ENCODE results near the gene C9orf85.

DNA sequence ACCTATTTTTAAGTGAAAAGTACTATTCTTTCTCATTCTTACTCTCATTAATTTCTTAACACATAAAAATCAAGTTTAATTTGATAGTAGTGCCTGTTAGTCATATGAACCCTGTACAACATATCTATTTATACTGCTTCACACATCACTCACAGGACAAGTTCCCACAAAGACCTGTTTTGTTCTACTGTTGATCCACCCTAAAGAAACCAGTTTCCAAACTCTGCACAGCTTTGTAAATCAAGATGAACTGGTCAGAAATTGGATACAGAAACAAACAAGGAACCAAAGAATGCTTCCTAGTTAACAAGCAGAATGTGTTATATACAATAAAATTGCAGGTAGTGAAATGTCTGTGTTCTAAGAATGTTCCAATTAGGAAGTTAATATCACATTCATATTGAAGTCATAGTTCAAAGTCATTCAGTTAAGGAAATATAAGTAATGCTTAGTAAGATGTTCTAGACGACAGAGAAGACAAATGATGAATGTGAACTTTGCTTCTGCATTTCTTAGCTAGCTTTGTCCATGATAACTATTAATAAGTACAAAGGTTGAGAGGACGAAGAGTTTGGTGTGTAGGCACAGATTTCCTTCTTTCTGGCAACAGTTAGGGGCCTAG is 33.4 kb downstream of the C9orf85 start:
- TF ChIP-seq, protein P1, sequence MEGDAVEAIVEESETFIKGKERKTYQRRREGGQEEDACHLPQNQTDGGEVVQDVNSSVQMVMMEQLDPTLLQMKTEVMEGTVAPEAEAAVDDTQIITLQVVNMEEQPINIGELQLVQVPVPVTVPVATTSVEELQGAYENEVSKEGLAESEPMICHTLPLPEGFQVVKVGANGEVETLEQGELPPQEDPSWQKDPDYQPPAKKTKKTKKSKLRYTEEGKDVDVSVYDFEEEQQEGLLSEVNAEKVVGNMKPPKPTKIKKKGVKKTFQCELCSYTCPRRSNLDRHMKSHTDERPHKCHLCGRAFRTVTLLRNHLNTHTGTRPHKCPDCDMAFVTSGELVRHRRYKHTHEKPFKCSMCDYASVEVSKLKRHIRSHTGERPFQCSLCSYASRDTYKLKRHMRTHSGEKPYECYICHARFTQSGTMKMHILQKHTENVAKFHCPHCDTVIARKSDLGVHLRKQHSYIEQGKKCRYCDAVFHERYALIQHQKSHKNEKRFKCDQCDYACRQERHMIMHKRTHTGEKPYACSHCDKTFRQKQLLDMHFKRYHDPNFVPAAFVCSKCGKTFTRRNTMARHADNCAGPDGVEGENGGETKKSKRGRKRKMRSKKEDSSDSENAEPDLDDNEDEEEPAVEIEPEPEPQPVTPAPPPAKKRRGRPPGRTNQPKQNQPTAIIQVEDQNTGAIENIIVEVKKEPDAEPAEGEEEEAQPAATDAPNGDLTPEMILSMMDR (IDR thresholded peaks at IDR 0.05) = no peak
- TF ChIP-seq POLR2A (IDR thresholded peaks at IDR 0.05) = no peak

Measured in adrenal gland (tissue), 5 donors.